ENCODE results near the gene PREX1.
A peak's percentile ranks its signal among the peaks of the same experiment; 100 is the strongest.
"Not testable (repeated sequence)": the region's sequence is repeated elsewhere in the genome, so short reads cannot be mapped to it uniquely, and the experiment has no call there.

Gene PREX1

DNA sequence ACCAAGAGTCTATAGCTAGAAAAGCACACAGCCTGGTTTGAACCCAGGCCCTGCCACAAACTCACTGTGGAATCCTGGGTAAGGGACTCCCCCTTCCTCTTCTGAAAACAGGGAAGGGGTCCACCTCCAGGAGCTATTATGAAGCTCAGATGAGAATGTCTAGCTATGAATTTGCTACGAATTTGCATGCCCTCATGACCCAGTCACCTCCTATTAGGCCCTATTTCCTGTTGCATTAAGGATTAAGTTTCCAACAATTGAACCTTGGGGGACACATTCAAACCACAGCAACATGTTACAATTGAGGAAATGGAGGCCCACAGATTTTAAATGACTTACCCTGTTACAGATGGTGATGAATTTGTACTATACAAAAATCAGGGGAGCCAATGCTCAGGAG, 46.2 kb downstream of the PREX1 start:
- DNase-seq = no peak
- Histone ChIP-seq H3K36me3 (ENCODE audit: control insufficient read depth in 4 of 4, insufficient read depth in 4 of 4, low read length in 3 of 4) (peaks cover 0 to 6% (median 0%) of the 10 kb centered on the region in 4 experiments), H3K27ac (ENCODE audit: insufficient read depth in 1 of 2, low read depth in 1 of 2, low read length in 2 of 2, poor library complexity in 1 of 2, severe bottlenecking in 2 of 2) (peak overlapping the region in 1 of 2 experiments; percentile 45), H3K4me3 (ENCODE audit: control insufficient read depth in 1 of 7, extremely low read depth in 1 of 7, insufficient read depth in 4 of 7, low read depth in 2 of 7, low read length in 6 of 7) (no peak overlapping the region), H3K27me3 (replicated peaks in 2 of 5; ENCODE audit: control insufficient read depth in 4 of 5, insufficient read depth in 5 of 5, low read length in 4 of 5) (no peaks in the 10 kb centered on the region), H3K4me1 (ENCODE audit: control extremely low read depth in 1 of 4, control insufficient read depth in 4 of 4, insufficient read depth in 4 of 4, low read length in 3 of 4) (peaks cover 15 to 73% (median 65%) of the 10 kb centered on the region in 4 experiments), H3K9me3 (ENCODE audit: control extremely low read depth in 1 of 5, control insufficient read depth in 4 of 5, insufficient read depth in 2 of 5, low read depth in 1 of 5, low read length in 4 of 5) (peaks cover 0 to 3% (median 0%) of the 10 kb centered on the region in 5 experiments)
- ChIA-PET POLR2A (interaction anchor here (1.2 to 1.3 kb wide), 2 partner anchors 10 to 42 kb away, joined by 4 to 5 read pairs; no protein-coding TSS in a partner anchor), CTCF (interaction anchor here (0.6 kb wide), 1 partner anchor 9 kb away, joined by 3 read pairs; no protein-coding TSS in a partner anchor)
- WGBS (ENCODE audit: insufficient coverage) = no CpG with 5 or more reads among the region's 1 CpG

DNA sequence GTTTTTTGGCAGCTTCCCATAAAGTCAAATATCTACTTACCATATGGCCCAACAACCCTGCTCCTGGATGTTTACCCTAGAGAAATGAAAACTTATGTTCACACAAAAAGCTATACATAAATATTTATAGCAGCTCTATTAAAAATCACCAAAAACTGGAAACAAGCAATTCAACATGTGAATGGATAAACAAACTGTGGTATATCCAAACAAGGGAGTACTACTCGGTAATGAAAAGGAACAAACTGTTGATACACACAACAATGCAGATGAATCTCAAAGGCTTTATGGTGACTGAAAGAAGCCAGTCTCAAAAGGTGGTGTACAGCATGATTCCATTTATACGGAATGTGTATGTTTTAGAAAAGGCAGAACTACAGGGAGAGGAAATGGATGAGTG, 48.4 kb downstream of the PREX1 start:
- no peak for DNase-seq
- ChIA-PET POLR2A (no interaction called here), CTCF (no interaction called here)
- Histone ChIP-seq H3K9me3 (ENCODE audit: control extremely low read depth in 1 of 5, control insufficient read depth in 4 of 5, insufficient read depth in 2 of 5, low read depth in 1 of 5, low read length in 4 of 5) (peaks cover 0 to 5% (median 0%) of the 10 kb centered on the region in 5 experiments), H3K27me3 (replicated peaks in 2 of 5; ENCODE audit: control insufficient read depth in 4 of 5, insufficient read depth in 5 of 5, low read length in 4 of 5) (no peaks in the 10 kb centered on the region), H3K4me3 (ENCODE audit: control insufficient read depth in 1 of 7, extremely low read depth in 1 of 7, insufficient read depth in 4 of 7, low read depth in 2 of 7, low read length in 6 of 7) (no peak overlapping the region), H3K36me3 (ENCODE audit: control insufficient read depth in 4 of 4, insufficient read depth in 4 of 4, low read length in 3 of 4) (peaks cover 0 to 8% (median 0%) of the 10 kb centered on the region in 4 experiments), H3K27ac (ENCODE audit: insufficient read depth in 1 of 2, low read depth in 1 of 2, low read length in 2 of 2, poor library complexity in 1 of 2, severe bottlenecking in 2 of 2) (no peak overlapping the region), H3K4me1 (ENCODE audit: control extremely low read depth in 1 of 4, control insufficient read depth in 4 of 4, insufficient read depth in 4 of 4, low read length in 3 of 4) (peaks cover 15 to 62% (median 52%) of the 10 kb centered on the region in 4 experiments)
- 90% methylated on average over 1 of the region's 2 CpGs for WGBS (ENCODE audit: insufficient coverage)

DNA sequence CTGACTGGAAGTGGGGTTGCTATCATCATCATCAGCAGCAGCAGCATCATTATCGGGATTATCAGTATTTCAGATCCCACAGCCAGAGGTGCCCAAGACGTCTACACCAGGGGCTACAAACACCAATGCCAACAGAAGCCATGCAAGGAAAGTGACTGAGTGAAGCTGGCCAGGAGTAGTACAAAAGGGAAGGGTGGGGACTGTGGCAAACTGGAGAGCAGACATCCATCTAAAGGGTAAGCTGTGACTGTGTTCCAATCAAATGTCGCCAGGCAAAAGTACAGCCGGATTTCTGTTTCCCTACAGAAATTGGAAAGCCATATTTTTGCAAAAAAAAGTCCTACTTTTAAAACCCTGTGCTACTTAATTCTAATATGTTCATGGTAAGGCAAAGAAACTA, 50.0 kb downstream of the PREX1 start:
- POLR2A ChIA-PET = no interaction called here
- Histone ChIP-seq H3K27me3 (replicated peaks in 2 of 5; ENCODE audit: control insufficient read depth in 4 of 5, insufficient read depth in 5 of 5, low read length in 4 of 5) (no peaks in the 10 kb centered on the region), H3K27ac (ENCODE audit: insufficient read depth in 1 of 2, low read depth in 1 of 2, low read length in 2 of 2, poor library complexity in 1 of 2, severe bottlenecking in 2 of 2) (peak overlapping the region in 1 of 2 experiments; percentile 11), H3K36me3 (ENCODE audit: control insufficient read depth in 4 of 4, insufficient read depth in 4 of 4, low read length in 3 of 4) (peaks cover 0 to 8% (median 0%) of the 10 kb centered on the region in 4 experiments), H3K9me3 (ENCODE audit: control extremely low read depth in 1 of 5, control insufficient read depth in 4 of 5, insufficient read depth in 2 of 5, low read depth in 1 of 5, low read length in 4 of 5) (peaks cover 0 to 5% (median 0%) of the 10 kb centered on the region in 5 experiments), H3K4me1 (ENCODE audit: control extremely low read depth in 1 of 4, control insufficient read depth in 4 of 4, insufficient read depth in 4 of 4, low read length in 3 of 4) (peaks cover 10 to 61% (median 51%) of the 10 kb centered on the region in 4 experiments), H3K4me3 (ENCODE audit: control insufficient read depth in 1 of 7, extremely low read depth in 1 of 7, insufficient read depth in 4 of 7, low read depth in 2 of 7, low read length in 6 of 7) (no peak overlapping the region)
- DNase-seq = no peak
- 95% methylated on average over 3 of the region's 4 CpGs for WGBS (ENCODE audit: insufficient coverage)
- CTCF ChIA-PET = interaction anchor here (1.0 kb wide), 1 partner anchor 13 kb away, joined by 3 read pairs; no protein-coding TSS in a partner anchor

DNA sequence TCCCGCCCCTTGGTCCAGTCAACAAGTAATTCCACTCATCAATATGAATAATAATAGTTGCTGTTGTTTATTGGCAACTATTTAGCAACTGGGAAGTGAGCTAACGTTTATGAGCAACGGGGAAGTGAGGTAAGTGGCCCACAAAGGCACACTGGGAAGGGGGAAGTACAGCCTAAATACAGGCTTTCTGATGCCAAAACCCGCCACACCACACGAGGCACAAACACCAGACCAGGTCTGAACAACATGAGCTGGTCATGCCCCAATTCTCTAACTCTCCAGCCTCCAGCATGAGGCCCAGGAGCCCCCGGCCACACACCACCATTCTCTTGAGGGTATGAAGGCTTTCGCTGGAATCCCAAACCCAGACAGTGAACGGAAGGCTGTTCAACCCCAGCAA, 50.8 kb downstream of the PREX1 start:
- peak in 2 of 3 donors; percentile 70 to 71 for DNase-seq
- Histone ChIP-seq H3K36me3 (ENCODE audit: control insufficient read depth in 4 of 4, insufficient read depth in 4 of 4, low read length in 3 of 4) (peaks cover 0 to 7% (median 0%) of the 10 kb centered on the region in 4 experiments), H3K27ac (ENCODE audit: insufficient read depth in 1 of 2, low read depth in 1 of 2, low read length in 2 of 2, poor library complexity in 1 of 2, severe bottlenecking in 2 of 2) (peak overlapping the region in 1 of 2 experiments; percentile 11), H3K27me3 (replicated peaks in 2 of 5; ENCODE audit: control insufficient read depth in 4 of 5, insufficient read depth in 5 of 5, low read length in 4 of 5) (no peaks in the 10 kb centered on the region), H3K9me3 (ENCODE audit: control extremely low read depth in 1 of 5, control insufficient read depth in 4 of 5, insufficient read depth in 2 of 5, low read depth in 1 of 5, low read length in 4 of 5) (peaks cover 0 to 5% (median 0%) of the 10 kb centered on the region in 5 experiments), H3K4me1 (ENCODE audit: control extremely low read depth in 1 of 4, control insufficient read depth in 4 of 4, insufficient read depth in 4 of 4, low read length in 3 of 4) (peaks cover 10 to 58% (median 50%) of the 10 kb centered on the region in 4 experiments), H3K4me3 (ENCODE audit: control insufficient read depth in 1 of 7, extremely low read depth in 1 of 7, insufficient read depth in 4 of 7, low read depth in 2 of 7, low read length in 6 of 7) (no peak overlapping the region)
- POLR2A ChIA-PET = no interaction called here
- CTCF ChIA-PET = interaction anchor here (0.6 to 1.0 kb wide), 3 partner anchors 11 to 38 kb away, joined by 3 read pairs; no protein-coding TSS in a partner anchor
- 69% methylated on average over 5 of the region's 8 CpGs for WGBS (ENCODE audit: insufficient coverage)

DNA sequence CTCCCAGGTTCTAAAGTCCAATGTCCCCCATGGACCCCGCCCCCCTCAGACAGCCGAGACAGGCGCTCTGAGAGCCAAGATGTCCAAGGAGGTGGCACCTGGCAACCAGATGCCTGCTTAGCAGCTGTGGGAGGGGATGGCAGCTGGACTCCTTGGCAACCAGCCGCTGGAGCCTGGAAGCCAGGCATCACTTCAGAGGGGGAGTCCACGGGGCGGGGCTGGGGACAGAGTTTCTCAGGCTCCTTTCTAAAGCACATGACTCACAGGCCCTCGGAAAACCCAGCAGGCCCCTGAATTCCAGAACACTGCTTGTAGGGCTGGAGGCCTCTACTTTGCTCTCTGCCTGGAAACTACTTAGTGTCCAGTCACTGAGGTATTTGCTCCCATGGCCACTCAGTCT, 51.5 kb downstream of the PREX1 start:
- no peaks in the 10 kb centered on the region for H3K27me3 ChIP-seq (replicated peaks in 2 of 5; ENCODE audit: control insufficient read depth in 4 of 5, insufficient read depth in 5 of 5, low read length in 4 of 5)
- 94% methylated on average over 6 of the region's 7 CpGs for WGBS (ENCODE audit: insufficient coverage)
- ChIA-PET POLR2A (no interaction called here), CTCF (interaction anchor here (1.0 kb wide), 1 partner anchor 12 kb away, joined by 3 read pairs; no protein-coding TSS in a partner anchor)
- H3K4me3 ChIP-seq (ENCODE audit: control insufficient read depth in 1 of 7, extremely low read depth in 1 of 7, insufficient read depth in 4 of 7, low read depth in 2 of 7, low read length in 6 of 7) = no peak overlapping the region
- H3K27ac ChIP-seq (ENCODE audit: insufficient read depth in 1 of 2, low read depth in 1 of 2, low read length in 2 of 2, poor library complexity in 1 of 2, severe bottlenecking in 2 of 2) = no peak overlapping the region
- H3K4me1 ChIP-seq (ENCODE audit: control extremely low read depth in 1 of 4, control insufficient read depth in 4 of 4, insufficient read depth in 4 of 4, low read length in 3 of 4) = peaks cover 10 to 58% (median 50%) of the 10 kb centered on the region in 4 experiments
- peaks cover 0 to 5% (median 0%) of the 10 kb centered on the region in 5 experiments for H3K9me3 ChIP-seq (ENCODE audit: control extremely low read depth in 1 of 5, control insufficient read depth in 4 of 5, insufficient read depth in 2 of 5, low read depth in 1 of 5, low read length in 4 of 5)
- H3K36me3 ChIP-seq (ENCODE audit: control insufficient read depth in 4 of 4, insufficient read depth in 4 of 4, low read length in 3 of 4) = peaks cover 0 to 7% (median 0%) of the 10 kb centered on the region in 4 experiments
- DNase-seq = no peak

DNA sequence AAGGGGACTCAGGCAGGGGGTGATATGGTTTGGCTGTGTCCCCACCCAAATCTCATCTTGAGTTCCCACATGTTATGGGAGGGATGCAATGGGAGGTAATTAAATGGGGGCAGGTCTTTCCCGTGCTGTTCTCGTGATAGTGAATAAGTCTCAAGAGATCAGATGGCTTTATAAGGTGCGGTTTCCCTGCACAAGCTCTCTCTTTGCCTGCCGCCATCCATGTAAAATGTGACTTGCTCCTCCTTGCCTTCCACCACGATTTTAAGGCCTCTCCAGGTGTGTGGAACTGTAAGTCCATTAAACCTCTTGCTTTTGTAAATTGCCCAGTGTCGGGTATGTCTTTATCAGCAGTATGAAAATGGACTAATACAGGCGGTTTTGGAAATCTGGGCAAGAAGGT, 52.3 kb downstream of the PREX1 start:
- DNase-seq; H3K9me3 ChIP-seq (ENCODE audit: control extremely low read depth in 1 of 5, control insufficient read depth in 4 of 5, insufficient read depth in 2 of 5, low read depth in 1 of 5, low read length in 4 of 5); H3K27ac ChIP-seq (ENCODE audit: insufficient read depth in 1 of 2, low read depth in 1 of 2, low read length in 2 of 2, poor library complexity in 1 of 2, severe bottlenecking in 2 of 2); POLR2A ChIA-PET; H3K4me3 ChIP-seq (ENCODE audit: control insufficient read depth in 1 of 7, extremely low read depth in 1 of 7, insufficient read depth in 4 of 7, low read depth in 2 of 7, low read length in 6 of 7); H3K27me3 ChIP-seq (replicated peaks in 2 of 5; ENCODE audit: control insufficient read depth in 4 of 5, insufficient read depth in 5 of 5, low read length in 4 of 5); H3K36me3 ChIP-seq (ENCODE audit: control insufficient read depth in 4 of 4, insufficient read depth in 4 of 4, low read length in 3 of 4): not testable (repeated sequence)
- peaks cover 14 to 59% (median 53%) of the 10 kb centered on the region in 4 experiments for H3K4me1 ChIP-seq (ENCODE audit: control extremely low read depth in 1 of 4, control insufficient read depth in 4 of 4, insufficient read depth in 4 of 4, low read length in 3 of 4)
- CTCF ChIA-PET = interaction anchor here (1.0 to 3.9 kb wide), 4 partner anchors 9 to 24 kb away, joined by 4 to 13 read pairs (median 5); no protein-coding TSS in a partner anchor
- 100% methylated on average over 7 of the region's 7 CpGs for WGBS (ENCODE audit: insufficient coverage)

DNA sequence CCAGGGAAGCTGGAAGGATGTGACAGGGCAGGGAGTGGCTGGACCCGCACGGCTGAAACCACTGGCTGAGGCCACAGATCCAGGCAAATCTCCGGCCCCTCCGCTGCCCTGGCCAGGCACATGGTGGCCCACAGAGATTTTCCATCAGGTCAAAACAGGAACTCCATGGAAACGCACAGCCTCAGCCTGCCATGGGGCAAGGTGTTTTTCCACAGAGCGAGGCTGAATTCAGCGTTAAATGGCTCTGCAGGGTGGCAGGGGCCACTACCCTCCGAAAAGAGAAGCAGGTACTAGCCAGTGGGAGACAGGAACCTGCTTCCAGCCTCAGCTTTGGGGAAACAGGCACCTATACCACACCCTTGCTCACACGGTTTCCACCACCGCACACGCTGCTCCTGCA, 53.1 kb downstream of the PREX1 start:
- Histone ChIP-seq H3K9me3 (ENCODE audit: control extremely low read depth in 1 of 5, control insufficient read depth in 4 of 5, insufficient read depth in 2 of 5, low read depth in 1 of 5, low read length in 4 of 5) (peaks cover 0 to 5% (median 0%) of the 10 kb centered on the region in 5 experiments), H3K4me1 (ENCODE audit: control extremely low read depth in 1 of 4, control insufficient read depth in 4 of 4, insufficient read depth in 4 of 4, low read length in 3 of 4) (peaks cover 14 to 63% (median 57%) of the 10 kb centered on the region in 4 experiments), H3K27ac (ENCODE audit: insufficient read depth in 1 of 2, low read depth in 1 of 2, low read length in 2 of 2, poor library complexity in 1 of 2, severe bottlenecking in 2 of 2) (no peak overlapping the region), H3K27me3 (replicated peaks in 2 of 5; ENCODE audit: control insufficient read depth in 4 of 5, insufficient read depth in 5 of 5, low read length in 4 of 5) (no peaks in the 10 kb centered on the region), H3K36me3 (ENCODE audit: control insufficient read depth in 4 of 4, insufficient read depth in 4 of 4, low read length in 3 of 4) (peaks cover 0 to 7% (median 0%) of the 10 kb centered on the region in 4 experiments), H3K4me3 (ENCODE audit: control insufficient read depth in 1 of 7, extremely low read depth in 1 of 7, insufficient read depth in 4 of 7, low read depth in 2 of 7, low read length in 6 of 7) (peak overlapping the region in 1 of 7 experiments; percentile 8)
- WGBS (ENCODE audit: insufficient coverage) = 68% methylated on average over 10 of the region's 11 CpGs
- POLR2A ChIA-PET = interaction anchor here (0.8 kb wide), 1 partner anchor 14 kb away, joined by 3 read pairs; no protein-coding TSS in a partner anchor
- no peak for DNase-seq
- CTCF ChIA-PET = interaction anchor here (0.9 to 3.9 kb wide), 7 partner anchors 8 to 58 kb away, joined by 3 to 13 read pairs (median 4); no protein-coding TSS in a partner anchor

All from common myeloid progenitor, CD34-positive (primary cell).